Uterus (tissue), 4 donors: ENCODE results near the gene VCAM1. TPM values are rescaled to one million over a fixed set of nuclear protein-coding genes. Genes with fewer than 3 reads are reported as not detected.

Source experiments
- DNase-seq, 2 donors: peaks; one replicate each; pipeline ENCODE4 v3.0.0-alpha.2; 2019 to 2020
- H3K27ac ChIP-seq, 2 donors: fragments of 200-600 bp; sonication (generic); 1 replicate in 1 of 2; 2 replicates in 1 of 2; pipeline ENCODE4 v1.5.1; 2016 to 2018
- H3K27me3 ChIP-seq, 2 donors: fragments of 200-600 bp; sonication (generic); one replicate each; pipeline ENCODE4 v1.5.1; 2018 to 2019; ENCODE audit warnings: control low read depth in 1 of 2
- H3K36me3 ChIP-seq, 2 donors: fragments of 200-600 bp; sonication (generic); one replicate each; pipeline ENCODE4 v1.5.1; 2019; ENCODE audit warnings: control low read depth in 1 of 2
- H3K4me1 ChIP-seq, 2 donors: fragments of 200-600 bp; sonication (generic); one replicate each; pipeline ENCODE4 v1.5.1; 2018 to 2019; ENCODE audit warnings: control low read depth in 1 of 2
- H3K4me3 ChIP-seq, 2 donors: fragments of 200-600 bp; sonication (generic); 1 replicate in 1 of 2; 2 replicates in 1 of 2; pipeline ENCODE4 v1.5.1; 2018 to 2019; ENCODE audit warnings: mild to moderate bottlenecking in 1 of 2
- H3K9me3 ChIP-seq, 2 donors: fragments of 200-600 bp; sonication (generic); one replicate each; pipeline ENCODE4 v1.5.1; 2019; ENCODE audit warnings: control low read depth in 1 of 2
- CTCF ChIP-seq, 4 experiments: fragments of 200-600 bp in 2 of 4; fragments of 450-650 bp in 2 of 4; sonication (generic) in 2 of 4; IDR thresholded peaks; one replicate each; pipeline ENCODE4 v1.5.1; 2016 to 2019; ENCODE audit warnings: antibody characterized with exemption in 4 of 4, mild to moderate bottlenecking in 2 of 4, moderate library complexity in 1 of 4
- POLR2A ChIP-seq, 2 donors: fragments of 450-650 bp; IDR thresholded peaks; one replicate each; pipeline ENCODE4 v1.6.1; 2016; ENCODE audit warnings: antibody characterized with exemption in 2 of 2, mild to moderate bottlenecking in 1 of 2, moderate library complexity in 1 of 2
- intact Hi-C: fragments of 100-400 bp; cut with DNase I; formaldehyde crosslinking; loops from one replicate; pipeline ENCODE4 v1.15.1; 2023; ENCODE audit warnings: low total_unique reads
- total RNA-seq, 4 donors: library from RNA; depleted of rRNA in 3 of 4; stranded (reverse); fragments of >200 nt in 3 of 4; gene quantifications; one replicate each; pipeline versions ENCODE4 v1.1.0 to v1.2.4, GENCODE V29; 2014 to 2023
- donor health status: DM: yes; HTN: yes; CAD: no.

Gene VCAM1
- total RNA-seq, 4 donors from 2014 or later = 4.4 to 46.8 (median 9.7) TPM

- TF ChIP-seq POLR2A (IDR thresholded peaks at IDR 0.05) (no peak), CTCF (IDR thresholded peaks at IDR 0.05) (no peak)
- intact Hi-C loops = no loop called here
- H3K36me3 ChIP-seq = no peaks in the 10 kb centered on the region
- no peaks in the 10 kb centered on the region for H3K27me3 ChIP-seq
- H3K9me3 ChIP-seq = no peaks in the 10 kb centered on the region
- H3K4me3 ChIP-seq = no peak overlapping the region
- H3K27ac ChIP-seq = no peak overlapping the region
- no peaks in the 10 kb centered on the region for H3K4me1 ChIP-seq
- no peak for DNase-seq
These were observed 27.0 kb downstream of the VCAM1 start for GRCh38 chr1:100746542-100746932.

- no peaks in the 10 kb centered on the region for H3K4me1 ChIP-seq
- no peak overlapping the region for H3K27ac ChIP-seq
- TF ChIP-seq POLR2A (IDR thresholded peaks at IDR 0.05) (no peak), CTCF (IDR thresholded peaks at IDR 0.05) (no peak)
- no peak for DNase-seq
- no peak overlapping the region for H3K4me3 ChIP-seq
- H3K27me3 ChIP-seq = no peaks in the 10 kb centered on the region
- H3K9me3 ChIP-seq = no peaks in the 10 kb centered on the region
- no peaks in the 10 kb centered on the region for H3K36me3 ChIP-seq
- intact Hi-C loops = no loop called here
These were observed 28.2 kb downstream of the VCAM1 start for GRCh38 chr1:100747771-100748170.

GRCh38 chr1:100750005-100750885, 30.7 kb downstream of the VCAM1 start:
- no peaks in the 10 kb centered on the region for H3K9me3 ChIP-seq
- no peak overlapping the region for H3K4me3 ChIP-seq

GRCh38 chr1:100752791-100753190, 33.2 kb downstream of the VCAM1 start:
- Histone ChIP-seq H3K27ac (no peak overlapping the region), H3K9me3 (no peaks in the 10 kb centered on the region), H3K27me3 (no peaks in the 10 kb centered on the region), H3K36me3 (no peaks in the 10 kb centered on the region), H3K4me3 (no peak overlapping the region), H3K4me1 (no peaks in the 10 kb centered on the region)
- intact Hi-C loops = no loop called here
- no peak for DNase-seq
- no peak for TF ChIP-seq CTCF (IDR thresholded peaks at IDR 0.05)
- no peak for TF ChIP-seq POLR2A (IDR thresholded peaks at IDR 0.05)

More at GRCh38 chr1:100750005-100750885, 30.7 kb downstream of the VCAM1 start:
- no peaks in the 10 kb centered on the region for H3K4me1 ChIP-seq
- no peaks in the 10 kb centered on the region for H3K27me3 ChIP-seq
- no peak overlapping the region for H3K27ac ChIP-seq
- no peak for DNase-seq
- intact Hi-C loops = no loop called here
- TF ChIP-seq CTCF (IDR thresholded peaks at IDR 0.05) (no peak), POLR2A (IDR thresholded peaks at IDR 0.05) (no peak)
- no peaks in the 10 kb centered on the region for H3K36me3 ChIP-seq

GRCh38 chr1:100757946-100758345, 38.4 kb downstream of the VCAM1 start:
- Histone ChIP-seq H3K4me1 (no peaks in the 10 kb centered on the region), H3K36me3 (no peaks in the 10 kb centered on the region), H3K27me3 (no peaks in the 10 kb centered on the region), H3K4me3 (no peak overlapping the region), H3K9me3 (no peaks in the 10 kb centered on the region), H3K27ac (no peak overlapping the region)
- intact Hi-C loops = no loop called here
- TF ChIP-seq CTCF (IDR thresholded peaks at IDR 0.05) (no peak), POLR2A (IDR thresholded peaks at IDR 0.05) (no peak)
- DNase-seq = no peak
